CD14-positive monocyte (primary cell): ENCODE measurements around the gene STAC. TPM values are rescaled to one million over a fixed set of nuclear protein-coding genes. Genes with fewer than 3 reads are reported as not detected.

Experiments used
- DNase-seq, 3 donors: peaks; one replicate each; pipeline ENCODE4 v3.0.0-alpha.2; 2011 to 2022
- H2AFZ ChIP-seq: 2 replicates; pipeline ENCODE4 v1.6.0; 2012; ENCODE audit warnings: mild to moderate bottlenecking, low read depth, low read length, inconsistent platforms; ENCODE audit not compliant: insufficient read depth, poor library complexity, severe bottlenecking
- H3K27ac ChIP-seq, 2 donors: 1 replicate in 1 of 2; 2 replicates in 1 of 2; pipeline ENCODE4 v1.5.1; 2012 to 2013; ENCODE audit warnings: low read length in 2 of 2, control low read depth in 1 of 2, inconsistent platforms in 1 of 2, low read depth in 1 of 2, mild to moderate bottlenecking in 1 of 2
- H3K27me3 ChIP-seq, 2 donors: one replicate each; pipeline versions ENCODE4 v1.6.0 to v1.6.1; 2011 to 2013; ENCODE audit warnings: low read length in 2 of 2; ENCODE audit not compliant: control insufficient read depth in 2 of 2, insufficient read depth in 2 of 2
- H3K36me3 ChIP-seq, 2 donors: replicated peaks in 1 of 2; 1 replicate in 1 of 2; 2 replicates in 1 of 2; pipeline versions ENCODE4 v1.5.1 to v1.6.1; 2012 to 2013; ENCODE audit warnings: low read length in 2 of 2, control low read depth in 1 of 2, inconsistent platforms in 1 of 2, mild to moderate bottlenecking in 1 of 2; ENCODE audit not compliant: insufficient read depth in 2 of 2, control insufficient read depth in 1 of 2
- H3K4me1 ChIP-seq, 2 donors: 1 replicate in 1 of 2; 2 replicates in 1 of 2; pipeline versions ENCODE4 v1.5.1 to v1.6.1; 2012 to 2013; ENCODE audit warnings: low read length in 2 of 2, control low read depth in 1 of 2, inconsistent platforms in 1 of 2, mild to moderate bottlenecking in 1 of 2, moderate library complexity in 1 of 2; ENCODE audit not compliant: insufficient read depth in 2 of 2, control insufficient read depth in 1 of 2
- H3K4me2 ChIP-seq: replicated peaks from 2 replicates; pipeline ENCODE3; 2012; ENCODE audit warnings: low read length, moderate library complexity, mild to moderate bottlenecking; ENCODE audit not compliant: poor library complexity, severe bottlenecking; ENCODE audit errors: extremely low read depth
- H3K4me3 ChIP-seq, 3 experiments: fragments of 200-600 bp in 1 of 3; sonication (generic) in 1 of 3; replicated peaks in 1 of 3; 1 replicate in 2 of 3; 2 replicates in 1 of 3; pipeline ENCODE4 v1.5.1; 2011 to 2013; ENCODE audit warnings: low read length in 3 of 3, mild to moderate bottlenecking in 3 of 3, control low read depth in 2 of 3, low read depth in 2 of 3, inconsistent platforms in 1 of 3, moderate library complexity in 1 of 3
- H3K79me2 ChIP-seq: 2 replicates; pipeline ENCODE4 v1.6.0; 2012; ENCODE audit warnings: mild to moderate bottlenecking, control low read depth, inconsistent platforms, low read length, moderate library complexity; ENCODE audit not compliant: insufficient read depth
- H3K9ac ChIP-seq: 2 replicates; pipeline ENCODE4 v1.6.0; 2017; ENCODE audit warnings: low read length, mild to moderate bottlenecking; ENCODE audit not compliant: insufficient read depth, poor library complexity, severe bottlenecking
- H3K9me3 ChIP-seq, 2 donors: replicated peaks in 1 of 2; 1 replicate in 1 of 2; 2 replicates in 1 of 2; pipeline versions ENCODE4 v1.5.1 to v1.6.1; 2012 to 2013; ENCODE audit warnings: low read length in 2 of 2, control low read depth in 1 of 2; ENCODE audit not compliant: control insufficient read depth in 1 of 2, insufficient read depth in 1 of 2
- H4K20me1 ChIP-seq: 2 replicates; pipeline ENCODE4 v1.6.0; 2012; ENCODE audit warnings: mild to moderate bottlenecking, low read length, control low read depth, moderate library complexity; ENCODE audit not compliant: insufficient read depth
- H3K27ac Mint-ChIP-seq, 7 donors: one replicate each; pipeline ENCODE4 v1.8.0; 2020; ENCODE audit warnings: mild to moderate bottlenecking in 7 of 7, mixed read lengths in 7 of 7, moderate library complexity in 6 of 7, inconsistent platforms in 2 of 7
- H3K27me3 Mint-ChIP-seq, 3 donors: one replicate each; pipeline ENCODE4 v1.8.0; 2021 to 2022; ENCODE audit warnings: low read depth in 3 of 3, mild to moderate bottlenecking in 3 of 3, mixed read lengths in 3 of 3, moderate library complexity in 3 of 3, inconsistent platforms in 1 of 3
- H3K36me3 Mint-ChIP-seq, 2 donors: one replicate each; pipeline ENCODE4 v1.8.0; 2020; ENCODE audit warnings: mixed read lengths in 2 of 2, inconsistent platforms in 1 of 2, mild to moderate bottlenecking in 1 of 2
- H3K4me1 Mint-ChIP-seq: one replicate; pipeline ENCODE4 v1.8.0; 2020; ENCODE audit warnings: mild to moderate bottlenecking, mixed read lengths
- H3K4me3 Mint-ChIP-seq, 2 donors: one replicate each; pipeline ENCODE4 v1.8.0; 2020; ENCODE audit warnings: mild to moderate bottlenecking in 2 of 2, mixed read lengths in 2 of 2, moderate library complexity in 1 of 2
- H3K9me3 Mint-ChIP-seq, 7 donors: one replicate each; pipeline ENCODE4 v1.8.0; 2020 to 2022; ENCODE audit warnings: mixed read lengths in 7 of 7, mild to moderate bottlenecking in 6 of 7, moderate library complexity in 6 of 7, inconsistent platforms in 2 of 7
- WGBS: methylation state at CpG from one replicate; pipeline ENCODE4 v1.1.5; 2013; ENCODE audit warnings: missing lambda C conversion rate; ENCODE audit not compliant: insufficient coverage; 5-methylcytosine and 5-hydroxymethylcytosine counted together
- intact Hi-C, 2 donors: fragments of 100-400 bp; cut with micrococcal nuclease; formaldehyde crosslinking; loops; one replicate each; pipeline versions ENCODE4 v1.15.0 to v1.15.1; 2023
- polyA plus RNA-seq, 3 donors: library from polyadenylated mRNA; depleted of rRNA in 1 of 3; unstranded in 2 of 3; stranded (reverse) in 1 of 3; fragments of 300-500 nt in 2 of 3; fragments of >200 nt in 1 of 3; fragmentation: Illumina TruSeq in 2 of 3; gene quantifications; 1 replicate in 2 of 3; 2 replicates in 1 of 3; pipeline ENCODE4 v1.2.3, GENCODE V29; 2012 to 2021
- TF ChIP-seq, protein P1 (sequence below): fragments of 200-600 bp; IDR thresholded peaks from one replicate; pipeline ENCODE4 v1.8.0; 2022; ENCODE audit warnings: antibody characterized with exemption, mild to moderate bottlenecking

Gene STAC
- polyA plus RNA-seq, 3 donors = 0.10 to 0.40 (median 0.12) TPM

DNA sequence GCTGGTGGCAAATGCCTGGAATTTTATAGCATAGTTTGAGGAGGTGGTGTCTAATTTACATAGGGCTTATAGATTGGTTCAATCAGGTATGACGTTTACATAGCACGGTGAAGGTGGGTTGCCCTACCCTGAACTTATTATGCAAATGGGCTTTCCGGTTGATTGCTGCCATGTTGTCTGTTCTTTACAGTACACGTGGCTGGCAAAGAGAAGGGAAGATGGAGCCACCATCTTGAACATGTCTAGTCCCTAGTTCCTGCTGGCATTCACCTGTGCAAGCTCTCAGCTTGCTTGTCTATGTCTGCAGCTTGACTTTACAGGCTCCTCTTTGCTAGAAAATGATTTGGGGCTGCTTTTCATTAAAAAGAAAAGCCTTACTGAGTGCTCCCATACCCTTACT, 14.0 kb upstream of the STAC start:
- no peak overlapping the region for H3K27ac Mint-ChIP-seq
- no peak overlapping the region for H3K9ac ChIP-seq
- H3K4me3 ChIP-seq = no peak overlapping the region
- H3K36me3 ChIP-seq = no peaks in the 10 kb centered on the region
- H3K79me2 ChIP-seq = no peaks in the 10 kb centered on the region
- H3K27ac ChIP-seq = no peak overlapping the region
- H3K4me3 Mint-ChIP-seq = no peak overlapping the region
- H3K9me3 Mint-ChIP-seq = peaks cover 2 to 14% (median 4%) of the 10 kb centered on the region in 7 donors
- no peak for DNase-seq
- H4K20me1 ChIP-seq = no peaks in the 10 kb centered on the region
- no peaks in the 10 kb centered on the region for H3K9me3 ChIP-seq
- TF ChIP-seq, protein P1, sequence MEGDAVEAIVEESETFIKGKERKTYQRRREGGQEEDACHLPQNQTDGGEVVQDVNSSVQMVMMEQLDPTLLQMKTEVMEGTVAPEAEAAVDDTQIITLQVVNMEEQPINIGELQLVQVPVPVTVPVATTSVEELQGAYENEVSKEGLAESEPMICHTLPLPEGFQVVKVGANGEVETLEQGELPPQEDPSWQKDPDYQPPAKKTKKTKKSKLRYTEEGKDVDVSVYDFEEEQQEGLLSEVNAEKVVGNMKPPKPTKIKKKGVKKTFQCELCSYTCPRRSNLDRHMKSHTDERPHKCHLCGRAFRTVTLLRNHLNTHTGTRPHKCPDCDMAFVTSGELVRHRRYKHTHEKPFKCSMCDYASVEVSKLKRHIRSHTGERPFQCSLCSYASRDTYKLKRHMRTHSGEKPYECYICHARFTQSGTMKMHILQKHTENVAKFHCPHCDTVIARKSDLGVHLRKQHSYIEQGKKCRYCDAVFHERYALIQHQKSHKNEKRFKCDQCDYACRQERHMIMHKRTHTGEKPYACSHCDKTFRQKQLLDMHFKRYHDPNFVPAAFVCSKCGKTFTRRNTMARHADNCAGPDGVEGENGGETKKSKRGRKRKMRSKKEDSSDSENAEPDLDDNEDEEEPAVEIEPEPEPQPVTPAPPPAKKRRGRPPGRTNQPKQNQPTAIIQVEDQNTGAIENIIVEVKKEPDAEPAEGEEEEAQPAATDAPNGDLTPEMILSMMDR = no peak
- intact Hi-C loops = no loop called here
- no peak overlapping the region for H3K4me2 ChIP-seq
- no peaks in the 10 kb centered on the region for H3K27me3 ChIP-seq
- peaks cover 0 to 4% (median 2%) of the 10 kb centered on the region in 3 donors for H3K27me3 Mint-ChIP-seq
- H3K4me1 ChIP-seq = no peaks in the 10 kb centered on the region
- no peaks in the 10 kb centered on the region for H3K36me3 Mint-ChIP-seq
- H3K4me1 Mint-ChIP-seq = no peaks in the 10 kb centered on the region
- no peak overlapping the region for H2AFZ ChIP-seq
- WGBS = 91% methylated on average over 4 of the region's 4 CpGs

- no peak for DNase-seq
- H3K4me2 ChIP-seq = no peak overlapping the region
- no peak overlapping the region for H3K4me3 ChIP-seq
- Mint-ChIP-seq H3K4me1 (no peaks in the 10 kb centered on the region), H3K4me3 (no peak overlapping the region), H3K27ac (no peak overlapping the region), H3K9me3 (peaks cover 2 to 10% (median 4%) of the 10 kb centered on the region in 7 donors), H3K27me3 (peaks cover 0 to 4% (median 3%) of the 10 kb centered on the region in 3 donors), H3K36me3 (no peaks in the 10 kb centered on the region)
- TF ChIP-seq, protein P1 = no peak
- H3K36me3 ChIP-seq = no peaks in the 10 kb centered on the region
- WGBS = 93% methylated on average over 2 of the region's 3 CpGs
- H3K27ac ChIP-seq = no peak overlapping the region
- no peaks in the 10 kb centered on the region for H4K20me1 ChIP-seq
- H3K9me3 ChIP-seq = no peaks in the 10 kb centered on the region
- intact Hi-C loops = no loop called here
- no peaks in the 10 kb centered on the region for H3K27me3 ChIP-seq
- H3K9ac ChIP-seq = no peak overlapping the region
- no peaks in the 10 kb centered on the region for H3K79me2 ChIP-seq
- no peaks in the 10 kb centered on the region for H3K4me1 ChIP-seq
- H2AFZ ChIP-seq = no peak overlapping the region
These were observed 12.3 kb upstream of the STAC start for GRCh38 chr3:36367912-36368573.
